ENCODE measurements around the gene CLDN16. TPM values are rescaled to one million over a fixed set of nuclear protein-coding genes. Genes with fewer than 3 reads are reported as not detected.

CLDN16 gene
- total and polyA plus RNA-seq, 2 of the 4 experiments (the other 2 are of a cell fraction) = under 0.01 to 0.09 TPM

DNA sequence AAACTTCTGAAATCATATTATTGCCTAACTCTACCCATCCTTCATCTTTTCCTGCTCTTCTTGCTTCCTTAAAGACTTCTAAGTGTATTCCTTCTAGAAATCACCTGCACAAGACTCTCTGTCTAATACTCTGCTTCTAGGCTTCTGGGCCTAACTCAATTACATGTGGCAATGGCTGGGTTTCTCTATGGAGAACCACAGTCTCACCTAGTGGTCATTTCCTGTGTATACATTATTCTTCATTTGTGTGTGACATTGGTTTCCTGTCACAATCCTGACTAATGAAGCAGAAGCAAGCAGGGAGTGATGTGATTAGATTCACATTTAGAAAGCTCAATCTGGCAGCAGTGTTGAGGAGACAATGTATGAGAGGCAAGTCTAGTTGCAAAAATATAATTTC lies 48.8 kb upstream of the CLDN16 start:
- Histone ChIP-seq H2AK9ac (replicated peaks; ENCODE audit: low read depth, low read length, poor library complexity) (no peak overlapping the region), H3K18ac (ENCODE audit: low read depth, low read length) (no peak overlapping the region; the same call in 1 of the 2 replicates), H3K56ac (ENCODE audit: extremely low read depth, insufficient read depth, low read length) (peak overlapping the region; percentile 13; the same call in 1 of the 2 replicates), H3K14ac (replicated peaks; ENCODE audit: low read depth, low read length) (peak overlapping the region; percentile 92; the same call in 1 of the 2 replicates), H2AFZ (replicated peaks; ENCODE audit: low read length, poor library complexity) (no peak overlapping the region), H4K8ac (ENCODE audit: low read depth in 2 of 2, low read length in 2 of 2) (peak overlapping the region in 1 of 2 experiments; percentile 65; a peak in 2 of 4 replicates), H3K4ac (ENCODE audit: low read depth, low read length) (peak overlapping the region; percentile 89; the same call in 1 of the 2 replicates), H3K27ac (ENCODE audit: insufficient read depth, low read length) (no peak overlapping the region), H4K91ac (ENCODE audit: insufficient read depth, low read depth, low read length) (no peak overlapping the region), H3K36me3 (ENCODE audit: control insufficient read depth, insufficient read depth, low read length) (no peaks in the 10 kb centered on the region), H3K23ac (ENCODE audit: low read depth, low read length) (peak overlapping the region; percentile 80; the same call in 1 of the 2 replicates), H2BK5ac (ENCODE audit: low read depth, low read length, poor library complexity, severe bottlenecking) (peak overlapping the region; percentile 76), H3K4me1 (ENCODE audit: control insufficient read depth, insufficient read depth, low read length) (peaks cover 10% of the 10 kb centered on the region; the same call in 1 of the 2 replicates), H3K9me3 (ENCODE audit: control insufficient read depth, insufficient read depth, low read length) (peaks cover 3% of the 10 kb centered on the region; the same call in 1 of the 2 replicates), H3K27me3 (ENCODE audit: control insufficient read depth, insufficient read depth, low read length) (no peaks in the 10 kb centered on the region), H4K20me1 (ENCODE audit: insufficient read depth, low read length) (no peaks in the 10 kb centered on the region), H2BK20ac (ENCODE audit: low read depth, low read length) (peak overlapping the region; percentile 95), H3K4me3 (ENCODE audit: insufficient read depth, low read depth, low read length) (no peak overlapping the region), H2BK15ac (ENCODE audit: low read depth, low read length) (no peak overlapping the region), H3K4me2 (ENCODE audit: low read depth, low read length) (no peak overlapping the region; the same call in 1 of the 2 replicates), H2BK120ac (ENCODE audit: low read depth, low read length) (peak overlapping the region; percentile 97), H3K79me1 (ENCODE audit: low read depth in 1 of 2, low read length in 2 of 2) (no peaks in the 10 kb centered on the region), H3K9me1 (ENCODE audit: insufficient read depth, low read length) (peaks cover 3% of the 10 kb centered on the region), H4K5ac (ENCODE audit: low read depth, low read length) (peak overlapping the region; percentile 31; the same call in 1 of the 2 replicates), H3K9ac (ENCODE audit: low read depth, low read length) (no peak overlapping the region), H2AK5ac (ENCODE audit: low read depth, low read length) (no peak overlapping the region)
- intact Hi-C loops (cut with micrococcal nuclease) (no loop called here), dilution Hi-C loops (cut with HindIII; ENCODE audit: low sequenced_read_pairs, unreplicated experiment) (no loop called here), in situ Hi-C loops (cut with MboI; ENCODE audit: low sequenced_read_pairs) (no loop called here)
- ChIA-PET CTCF (interaction anchor here (0.9 to 1.7 kb wide), 4 partner anchors 13 to 47 kb away, joined by 3 to 5 read pairs (median 4); partner anchors contain the start of gene CLDN1), POLR2A (ENCODE audit: unreplicated experiment) (no interaction called here)
- peak; percentile 86 for ATAC-seq (ENCODE audit: low read depth)
- DNase-seq = peak; percentile 83
- TF ChIP-seq RAD21 (IDR thresholded peaks at IDR 0.05; ENCODE audit: low read length) (peak; percentile 30), CEBPB (IDR thresholded peaks at IDR 0.05; ENCODE audit: low read depth, low read length) (peak; percentile 49; the same call in 1 of the 2 replicates), CTCF (conservative IDR thresholded peaks at IDR 0.05; ENCODE audit: low read depth, low read length) (peak; percentile 32), FOS (IDR thresholded peaks at IDR 0.05; ENCODE audit: low read depth, low read length) (no peak)
- BruUV-seq (replicated peaks) = no TSS peak
